Measurements from ENCODE around the gene COPZ2. TPM values are rescaled to one million over a fixed set of nuclear protein-coding genes. Genes with fewer than 3 reads are reported as not detected.
"Not testable (repeated sequence)": the region's sequence is repeated elsewhere in the genome, so short reads cannot be mapped to it uniquely, and the experiment has no call there.

The COPZ2 gene
- total and polyA plus RNA-seq, 5 experiments from 2014 or later, result 0.84 to 7.1 (median 1.6) TPM

DNA sequence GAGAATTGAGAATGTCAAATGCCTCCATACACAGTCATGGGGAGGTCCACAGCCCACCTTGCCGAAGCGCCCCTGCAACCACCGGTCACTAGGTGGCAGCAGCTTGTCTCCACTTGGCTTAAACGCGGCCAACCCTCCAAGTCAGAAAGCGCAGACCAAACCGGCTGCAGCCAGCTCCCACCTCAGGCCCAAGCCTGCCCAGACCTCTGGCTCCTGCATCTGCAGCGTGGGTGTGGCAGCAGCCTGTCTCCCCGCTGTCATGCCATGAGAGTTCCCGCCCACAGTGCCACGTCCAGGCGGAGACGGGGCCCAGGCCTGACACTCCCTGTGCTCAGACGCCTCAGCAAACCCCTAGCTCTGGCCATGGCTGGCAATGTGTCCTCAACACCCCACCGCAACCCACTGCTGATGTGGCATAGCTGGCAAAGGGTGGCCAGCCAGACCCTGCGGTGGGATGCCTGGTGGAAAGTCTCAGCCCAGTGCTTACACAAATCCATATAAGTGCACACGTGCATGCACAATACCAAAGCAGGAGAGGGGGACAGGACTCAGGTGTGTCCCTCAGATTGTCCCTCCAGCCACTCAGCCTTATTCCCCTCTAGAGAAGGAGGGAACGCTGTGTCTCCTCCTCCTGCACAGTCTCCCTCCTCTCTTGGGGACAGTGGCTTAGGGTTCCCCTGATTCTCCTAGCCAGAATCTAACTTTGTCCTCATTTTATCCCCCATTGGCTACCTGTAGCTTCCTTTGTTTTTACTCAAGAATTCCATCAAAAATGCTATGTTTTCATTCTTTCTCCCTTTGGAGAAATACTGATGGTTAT is 10.9 kb downstream of the COPZ2 start:
- H3K9me3 Mint-ChIP-seq, result no peaks in the 10 kb centered on the region
- DNase-seq (peak; percentile 57 to 84 (median 68)), ATAC-seq (peak; percentile 16 to 20)
- H3K27ac Mint-ChIP-seq, result peak overlapping the region in 1 of 10 donors; percentile 67
- H3K36me3 Mint-ChIP-seq, result peaks cover 0 to 3% (median 0%) of the 10 kb centered on the region in 3 donors
- H3K4me3 Mint-ChIP-seq, result peak overlapping the region in 9 of 10 donors; percentile 22 to 91 (median 58)
- H3K4me1 Mint-ChIP-seq, result peaks cover 16 to 41% (median 34%) of the 10 kb centered on the region in 4 donors
- peaks cover 15 to 73% (median 35%) of the 10 kb centered on the region in 5 donors for H3K27me3 Mint-ChIP-seq
- POLR2A ChIA-PET, result interaction anchor here (0.7 to 1.6 kb wide), 3 partner anchors 21 to 47 kb away, joined by 3 to 8 read pairs (median 4); partner anchors contain the start of gene NFE2L1

DNA sequence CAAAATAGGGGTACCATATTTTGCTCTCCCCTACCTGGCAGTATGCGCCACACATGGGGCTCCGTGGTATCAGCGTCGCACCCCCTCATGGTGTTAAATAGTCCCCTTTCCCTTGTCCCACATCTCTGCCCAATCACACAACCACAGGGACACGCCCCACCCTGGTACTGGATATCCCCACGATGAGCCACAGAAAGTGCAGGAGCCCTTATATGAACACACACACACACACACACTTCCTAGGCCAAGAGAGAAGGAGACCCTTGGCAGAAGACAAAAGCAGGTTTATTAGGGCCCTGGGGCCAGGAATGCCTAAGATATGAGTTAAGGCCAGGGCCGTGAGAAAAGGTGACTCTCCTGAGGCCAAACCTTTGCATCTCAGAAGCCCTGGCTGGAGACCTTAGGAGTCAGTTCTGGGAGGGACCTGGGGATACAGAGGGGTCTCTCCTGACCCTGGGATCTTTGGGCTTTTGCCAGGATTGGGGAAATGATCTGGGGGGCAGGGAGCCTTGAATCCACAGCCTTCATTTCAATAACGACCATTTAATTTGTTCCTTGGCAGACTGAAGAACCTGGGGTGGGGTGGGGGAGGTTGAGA is 11.6 kb downstream of the COPZ2 start:
- ATAC-seq (no peak), DNase-seq (no peak)
- H3K36me3 Mint-ChIP-seq, result peaks cover 0 to 3% (median 0%) of the 10 kb centered on the region in 3 donors
- H3K27me3 Mint-ChIP-seq, result peaks cover 16 to 76% (median 34%) of the 10 kb centered on the region in 5 donors
- peak overlapping the region; percentile 67 to 94 (median 88) for H3K4me3 Mint-ChIP-seq
- POLR2A ChIA-PET, result interaction anchor here (0.7 to 1.6 kb wide), 6 partner anchors 17 to 105 kb away, joined by 3 to 8 read pairs (median 4); partner anchors contain the start of gene NFE2L1
- H3K4me1 Mint-ChIP-seq, result peaks cover 16 to 41% (median 34%) of the 10 kb centered on the region in 4 donors
- no peak overlapping the region for H3K27ac Mint-ChIP-seq
- no peaks in the 10 kb centered on the region for H3K9me3 Mint-ChIP-seq

DNA sequence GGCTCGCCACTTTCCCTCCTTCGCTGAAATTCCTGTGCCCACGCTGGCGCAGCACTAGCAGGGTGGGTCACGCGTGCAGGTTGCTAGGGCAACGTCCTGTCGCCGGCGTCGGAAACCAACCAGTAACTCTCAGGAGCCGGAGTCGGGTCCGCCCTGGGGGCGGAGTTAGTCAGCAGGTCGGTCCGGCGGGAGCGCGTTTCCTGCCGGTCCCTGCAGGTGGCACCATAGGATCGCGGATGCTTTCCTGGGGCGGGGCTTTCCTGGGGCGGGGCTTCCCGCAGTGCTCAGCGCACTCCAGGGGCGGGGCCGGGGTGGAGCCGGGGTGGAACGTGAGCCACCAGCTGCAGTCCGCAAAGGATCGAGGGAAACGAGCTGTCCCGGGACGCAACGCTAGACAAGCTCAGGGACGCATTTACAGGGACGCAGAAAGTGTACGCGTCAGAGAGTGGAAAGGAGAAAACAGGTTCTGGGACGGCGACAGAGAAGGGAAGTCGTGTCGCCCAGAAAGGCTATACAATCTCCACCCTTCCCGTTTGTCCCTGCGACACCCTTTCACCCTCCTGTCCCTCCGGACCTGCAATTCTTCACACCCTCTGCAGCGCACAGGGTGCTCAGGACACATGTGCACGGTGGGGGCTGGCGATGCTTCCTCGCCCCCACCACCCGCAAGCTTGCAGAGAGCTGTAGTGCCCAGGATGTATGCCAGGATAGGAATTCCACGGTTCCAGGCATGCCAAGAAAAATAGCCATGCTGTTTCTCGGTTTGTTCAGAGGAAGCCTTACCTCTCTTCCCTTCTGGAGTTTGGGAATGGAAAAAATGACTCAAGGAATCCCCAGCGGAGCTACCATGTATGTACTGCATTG is 12.3 kb downstream of the COPZ2 start:
- peak overlapping the region; percentile 81 to 94 (median 89) for H3K4me3 Mint-ChIP-seq
- H3K27me3 Mint-ChIP-seq, result peaks cover 19 to 68% (median 31%) of the 10 kb centered on the region in 5 donors
- H3K27ac Mint-ChIP-seq, result peak overlapping the region; percentile 15 to 94 (median 80)
- POLR2A ChIA-PET, result interaction anchor here (0.9 to 1.3 kb wide), 4 partner anchors 18 to 130 kb away, joined by 3 to 5 read pairs (median 4); no protein-coding TSS in a partner anchor
- ATAC-seq, result peak; percentile 90 to 91
- peaks cover 16 to 41% (median 34%) of the 10 kb centered on the region in 4 donors for H3K4me1 Mint-ChIP-seq
- DNase-seq, result peak; percentile 93 to 99 (median 96)
- H3K9me3 Mint-ChIP-seq, result no peaks in the 10 kb centered on the region
- H3K36me3 Mint-ChIP-seq, result peaks cover 0 to 3% (median 0%) of the 10 kb centered on the region in 3 donors

DNA sequence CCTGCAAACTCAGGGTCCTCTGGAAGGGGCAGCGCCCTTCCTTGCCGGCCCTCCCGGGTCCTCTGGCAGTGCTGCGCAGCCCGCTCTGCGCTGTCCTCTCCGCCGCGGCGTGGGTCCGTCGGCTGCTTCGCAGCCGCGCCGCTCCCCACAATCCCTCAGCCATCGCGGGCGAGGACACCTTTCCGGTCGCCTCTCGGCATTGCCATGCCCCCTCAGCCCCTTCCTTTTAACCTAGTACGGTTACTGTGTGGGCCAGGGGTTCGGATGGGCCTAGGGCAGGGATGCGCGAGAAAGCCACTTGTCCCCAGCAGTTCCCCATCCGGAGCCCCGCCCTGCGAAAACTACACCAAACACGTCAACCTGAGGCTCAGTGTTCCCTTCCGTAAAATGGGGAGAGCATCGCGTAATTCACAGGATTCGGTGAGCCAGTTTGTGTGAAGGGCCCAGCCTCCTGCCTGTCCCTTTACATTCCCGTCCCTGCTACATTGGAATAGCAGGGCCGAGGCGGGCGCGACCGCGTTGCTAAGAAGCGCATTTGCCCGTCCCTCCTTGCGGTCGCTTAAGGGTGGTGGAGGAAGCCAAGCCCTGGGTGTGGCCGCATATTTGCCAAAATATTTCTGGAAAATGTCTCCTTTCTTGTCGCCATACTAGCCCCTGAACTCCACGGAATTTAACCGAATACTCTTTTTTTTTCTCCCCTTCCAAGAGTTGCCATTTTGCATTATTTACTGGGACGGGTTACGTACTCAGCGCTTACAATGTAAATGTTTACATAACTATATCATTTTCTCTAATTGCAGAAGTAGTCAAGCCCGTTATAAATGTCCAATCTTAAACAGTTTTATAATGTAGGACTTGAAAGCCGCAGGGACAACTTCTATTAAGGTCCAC is 13.2 kb downstream of the COPZ2 start:
- Mint-ChIP-seq H3K36me3 (peaks cover 0 to 3% (median 0%) of the 10 kb centered on the region in 3 donors), H3K4me1 (peaks cover 16 to 41% (median 34%) of the 10 kb centered on the region in 4 donors), H3K27me3 (peaks cover 21 to 62% (median 30%) of the 10 kb centered on the region in 5 donors), H3K4me3 (peak overlapping the region; percentile 81 to 94 (median 89)), H3K27ac (peak overlapping the region in 9 of 10 donors; percentile 15 to 94 (median 83)), H3K9me3 (no peaks in the 10 kb centered on the region)
- DNase-seq, result peak in 5 of 10 donors; percentile 15 to 32 (median 31)
- peak; percentile 15 to 23 for ATAC-seq
- POLR2A ChIA-PET, result interaction anchor here (0.9 to 1.3 kb wide), 3 partner anchors 51 to 129 kb away, joined by 3 to 5 read pairs (median 4); no protein-coding TSS in a partner anchor

DNA sequence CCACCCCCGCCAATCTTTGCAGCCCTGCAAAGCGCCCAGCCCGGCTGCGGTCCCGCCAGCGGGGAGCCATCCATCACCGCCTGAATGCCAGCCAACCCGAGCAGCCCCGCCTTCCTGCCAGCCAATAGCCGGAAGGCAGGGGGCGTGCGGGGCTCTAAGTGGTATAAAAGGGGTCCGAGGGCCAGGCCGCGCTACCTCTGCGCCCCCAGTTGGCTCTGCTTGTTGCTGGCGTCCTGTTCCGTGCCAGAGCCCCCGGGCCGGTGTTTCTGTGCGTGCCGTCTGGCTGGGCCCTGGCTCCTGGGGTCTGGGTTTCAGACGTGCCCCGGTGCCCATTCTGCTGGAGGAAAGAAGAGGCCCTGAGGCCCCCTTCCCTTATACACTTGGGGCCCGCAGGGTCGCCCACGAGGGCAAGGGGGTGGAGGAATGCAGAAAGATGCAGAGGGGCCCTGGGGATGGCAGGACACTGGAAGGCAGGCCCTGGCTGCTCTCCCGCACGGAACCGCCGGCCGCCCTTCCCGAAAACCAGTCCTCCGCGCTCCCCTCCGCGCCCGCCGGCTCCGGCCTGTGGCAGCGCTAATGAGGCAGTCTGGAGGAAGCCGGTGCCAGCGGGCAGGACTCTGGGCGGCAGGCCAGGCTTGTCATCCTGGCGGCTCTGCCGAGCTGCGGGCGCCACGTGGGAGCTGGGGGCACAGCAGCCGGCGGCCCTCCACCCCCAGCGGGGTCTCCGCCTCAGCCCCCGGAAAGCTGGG is 14.0 kb downstream of the COPZ2 start:
- Mint-ChIP-seq H3K27ac (peak overlapping the region in 1 of 10 donors; percentile 31), H3K27me3 (peaks cover 21 to 54% (median 32%) of the 10 kb centered on the region in 5 donors), H3K36me3 (peaks cover 0 to 3% (median 0%) of the 10 kb centered on the region in 3 donors), H3K4me3 (peak overlapping the region; percentile 63 to 85 (median 74)), H3K4me1 (peaks cover 16 to 41% (median 34%) of the 10 kb centered on the region in 4 donors), H3K9me3 (no peaks in the 10 kb centered on the region)
- POLR2A ChIA-PET, result no interaction called here
- ATAC-seq (peak in 1 of 2 donors; percentile 20), DNase-seq (peak in 9 of 10 donors; percentile 14 to 70 (median 34))

DNA sequence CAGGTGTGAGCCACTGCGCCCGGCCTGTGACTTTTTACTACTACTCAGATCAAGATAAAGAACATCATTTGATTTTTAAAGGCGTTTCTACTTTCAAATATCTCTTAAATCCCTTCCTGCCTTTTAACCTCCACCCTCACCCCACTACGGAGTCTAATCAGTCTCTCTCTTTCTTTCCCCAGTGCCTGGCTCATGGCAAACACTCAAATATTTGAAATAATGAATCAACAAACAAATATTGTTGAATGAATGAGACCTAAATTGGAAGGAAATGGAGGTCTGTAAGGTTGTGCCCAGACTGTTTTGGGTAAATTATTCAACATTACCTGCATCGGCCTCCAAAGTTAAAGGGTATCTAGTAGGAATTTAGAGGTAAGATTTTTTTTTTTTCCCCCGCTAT is 14.7 kb downstream of the COPZ2 start:
- Mint-ChIP-seq H3K27ac (no peak overlapping the region), H3K4me1 (peaks cover 16 to 45% (median 38%) of the 10 kb centered on the region in 4 donors), H3K36me3 (peaks cover 0 to 3% (median 0%) of the 10 kb centered on the region in 3 donors), H3K27me3 (peaks cover 21 to 47% (median 29%) of the 10 kb centered on the region in 5 donors), H3K9me3 (no peaks in the 10 kb centered on the region), H3K4me3 (peak overlapping the region in 7 of 10 donors; percentile 20 to 85 (median 39))
- no peak for ATAC-seq
- POLR2A ChIA-PET, result interaction anchor here (0.7 kb wide), 1 partner anchor 36 kb away, joined by 5 read pairs; no protein-coding TSS in a partner anchor
- DNase-seq, result no peak

DNA sequence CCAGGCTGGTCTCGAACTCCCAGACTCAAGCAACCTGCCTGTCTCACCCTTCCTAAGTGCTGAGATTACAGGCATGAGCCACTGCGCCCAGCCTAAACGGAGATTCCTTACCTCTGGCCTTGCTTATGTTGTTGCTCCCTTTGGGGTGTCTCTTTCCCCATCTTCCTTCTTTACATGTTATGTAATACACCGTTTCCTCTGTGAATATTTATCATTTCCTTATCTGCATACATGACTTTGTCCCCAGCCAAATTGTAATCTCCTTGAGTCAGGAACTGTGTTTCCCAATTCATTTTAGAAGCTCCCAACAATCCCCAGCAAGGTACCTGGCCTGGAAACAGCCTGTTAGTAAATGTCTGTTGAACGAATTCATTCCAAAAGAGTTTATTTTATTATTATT is 15.7 kb downstream of the COPZ2 start:
- H3K36me3 Mint-ChIP-seq, result peaks cover 0 to 3% (median 0%) of the 10 kb centered on the region in 3 donors
- peaks cover 21 to 38% (median 26%) of the 10 kb centered on the region in 5 donors for H3K27me3 Mint-ChIP-seq
- ATAC-seq (no peak), DNase-seq (no peak)
- peaks cover 16 to 52% (median 43%) of the 10 kb centered on the region in 4 donors for H3K4me1 Mint-ChIP-seq
- H3K27ac Mint-ChIP-seq, result no peak overlapping the region
- H3K4me3 Mint-ChIP-seq, result no peak overlapping the region
- no peaks in the 10 kb centered on the region for H3K9me3 Mint-ChIP-seq
- POLR2A ChIA-PET, result interaction anchor here (0.6 to 0.7 kb wide), 3 partner anchors 86 to 593 kb away, joined by 3 to 5 read pairs (median 4); partner anchors contain the start of gene HOXB8

DNA sequence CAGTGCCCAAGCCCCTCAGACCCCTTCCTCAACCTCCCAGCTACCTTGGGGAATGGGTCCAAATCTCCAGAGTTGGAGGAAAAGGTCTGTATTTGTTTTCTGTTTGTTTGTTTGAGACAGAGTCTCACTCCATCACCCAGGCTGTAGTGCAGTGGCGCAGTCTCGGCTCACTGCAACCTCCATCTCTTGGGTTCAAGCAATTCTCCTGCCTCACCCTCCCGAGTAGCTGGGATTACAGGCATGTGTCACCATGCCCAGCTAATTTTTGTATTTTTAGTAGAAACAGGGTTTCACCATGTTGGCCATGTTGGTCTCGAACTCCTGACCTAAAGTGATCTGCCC is 19.8 kb downstream of the COPZ2 start:
- Mint-ChIP-seq H3K4me1 (peaks cover 0 to 14% (median 11%) of the 10 kb centered on the region in 4 donors), H3K27me3 (peaks cover 24 to 44% (median 34%) of the 10 kb centered on the region in 5 donors), H3K27ac (peak overlapping the region in 2 of 10 donors; percentile 88 to 93), H3K4me3 (peak overlapping the region in 3 of 10 donors; percentile 48 to 64 (median 50))
- not testable (repeated sequence) for H3K9me3 Mint-ChIP-seq, H3K36me3 Mint-ChIP-seq
- ATAC-seq (peak in 1 of 2 donors; percentile 22), DNase-seq (peak in 1 of 10 donors; percentile 11)
- POLR2A ChIA-PET, result interaction anchor here (1.0 to 2.5 kb wide), 2 partner anchors 47 to 95 kb away, joined by 3 to 7 read pairs; partner anchors contain the start of gene CDK5RAP3

DNA sequence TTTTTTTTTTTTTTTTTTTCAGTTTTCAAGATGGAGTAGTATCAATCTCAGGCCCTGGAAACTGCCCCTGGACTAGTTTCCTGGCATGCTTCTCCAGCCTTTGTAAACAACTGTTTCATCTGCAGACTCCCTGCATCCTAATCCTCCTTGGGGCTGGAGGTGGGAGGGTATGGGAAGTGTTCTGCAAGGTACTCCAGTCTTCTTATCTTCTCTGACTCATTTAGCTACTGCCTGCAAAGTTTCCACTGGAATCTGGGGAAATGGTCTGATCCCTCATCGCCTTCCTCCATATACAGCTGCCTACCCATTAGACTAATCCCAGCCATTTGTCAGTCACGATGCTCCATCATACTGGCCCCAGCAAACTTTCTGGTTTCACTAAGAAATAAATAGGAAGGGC is 21.5 kb downstream of the COPZ2 start:
- no peak overlapping the region for H3K27ac Mint-ChIP-seq

DNA sequence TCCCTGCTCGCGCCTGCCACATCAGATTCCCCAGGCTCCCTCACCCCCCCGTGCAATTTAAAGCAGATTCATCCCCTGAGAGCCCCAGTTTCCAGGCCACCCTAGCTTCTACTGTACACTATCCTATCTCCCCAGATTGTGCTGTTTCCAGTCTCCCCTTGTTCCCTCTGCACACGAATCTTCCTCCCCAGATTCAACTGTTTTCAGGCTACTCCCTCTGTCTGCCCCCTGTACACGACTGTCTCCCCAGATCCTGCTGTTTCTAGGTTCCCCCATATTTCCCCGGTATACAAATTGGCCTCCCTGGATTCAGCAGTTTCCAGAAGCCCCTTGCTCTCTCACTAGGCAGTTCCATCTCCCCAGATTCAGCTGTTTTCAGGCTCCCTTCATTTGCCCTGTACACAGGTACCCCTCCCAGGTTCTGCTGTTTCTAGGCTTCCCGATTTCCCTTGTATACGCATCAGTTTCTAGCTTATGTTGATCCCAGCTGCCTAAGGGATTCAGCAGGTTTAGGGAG is 22.9 kb downstream of the COPZ2 start:
- POLR2A ChIA-PET, result no interaction called here
- Mint-ChIP-seq H3K36me3 (no peaks in the 10 kb centered on the region), H3K27me3 (peaks cover 26 to 52% (median 37%) of the 10 kb centered on the region in 5 donors), H3K9me3 (no peaks in the 10 kb centered on the region), H3K27ac (no peak overlapping the region), H3K4me1 (peaks cover 10 to 26% (median 22%) of the 10 kb centered on the region in 4 donors), H3K4me3 (peak overlapping the region in 1 of 10 donors; percentile 26)
- DNase-seq (no peak), ATAC-seq (no peak)

More for the DNA sequence above, 21.5 kb downstream of the COPZ2 start:
- Mint-ChIP-seq H3K4me3 (no peak overlapping the region), H3K27me3 (peaks cover 24 to 48% (median 32%) of the 10 kb centered on the region in 5 donors), H3K36me3 (no peaks in the 10 kb centered on the region), H3K9me3 (no peaks in the 10 kb centered on the region), H3K4me1 (peaks cover 10 to 25% (median 22%) of the 10 kb centered on the region in 4 donors)
- POLR2A ChIA-PET, result interaction anchor here (1.2 kb wide), 1 partner anchor 32 kb away, joined by 4 read pairs; the partner anchor contains the start of gene NFE2L1
- no peak for DNase-seq
- ATAC-seq, result no peak

Data from naive thymus-derived CD8-positive, alpha-beta T cell (primary cell).